SKM-1 (cell line): ENCODE data around the gene SOX14.
A peak's percentile ranks its signal among the peaks of the same experiment; 100 is the strongest.

Source experiments
- DNase-seq: peaks from one replicate; lab custom pipeline; 2025; ENCODE audit not compliant: unreplicated experiment; lab: John Stamatoyannopoulos, UW

The SOX14 gene

DNA sequence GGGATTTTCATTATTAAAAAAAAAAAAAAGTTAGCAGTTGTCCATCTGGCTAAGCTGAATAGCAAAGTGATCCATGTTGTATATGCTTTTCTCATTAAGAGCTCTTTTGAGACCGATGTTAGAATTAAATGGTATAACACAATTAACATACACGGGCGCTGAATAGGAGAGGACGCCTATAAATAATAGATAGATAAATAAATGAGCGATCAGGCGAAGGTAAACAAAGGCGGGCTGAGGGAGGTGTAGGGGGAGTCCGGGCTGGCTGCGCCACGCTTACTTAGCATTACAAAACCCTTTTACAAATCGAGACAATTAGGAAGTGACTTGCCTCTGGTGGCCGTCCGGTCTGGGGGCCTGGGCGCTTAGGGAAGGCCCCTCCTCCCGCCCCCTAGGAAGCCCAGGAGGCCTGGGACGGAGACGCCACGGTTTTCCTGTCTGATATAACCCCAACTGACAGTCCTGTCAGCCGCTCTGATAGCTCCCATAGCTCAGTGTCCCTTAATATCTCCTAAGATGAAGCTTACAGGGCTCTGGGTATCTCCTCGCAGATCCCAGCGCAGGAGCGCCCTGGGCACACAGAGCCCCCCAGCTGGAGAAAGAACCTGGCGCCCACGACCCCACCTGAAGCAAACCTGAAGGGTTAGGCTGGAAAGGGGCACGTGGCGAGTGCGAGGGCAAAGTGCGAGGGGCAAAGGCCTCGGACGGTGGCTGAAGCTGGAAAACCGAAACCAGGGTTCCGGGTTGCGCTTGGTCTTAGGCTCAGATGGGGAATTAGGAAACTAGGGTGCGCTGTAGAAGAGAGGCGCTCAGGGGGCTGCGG lies 3.6 kb downstream of the SOX14 start:
- no peak for DNase-seq

GRCh38 chr3:137768361-137769321 lies 4.5 kb downstream of the SOX14 start:
- DNase-seq, result no peak

GRCh38 chr3:137769322-137770065 lies 5.4 kb downstream of the SOX14 start:
- no peak for DNase-seq

DNA sequence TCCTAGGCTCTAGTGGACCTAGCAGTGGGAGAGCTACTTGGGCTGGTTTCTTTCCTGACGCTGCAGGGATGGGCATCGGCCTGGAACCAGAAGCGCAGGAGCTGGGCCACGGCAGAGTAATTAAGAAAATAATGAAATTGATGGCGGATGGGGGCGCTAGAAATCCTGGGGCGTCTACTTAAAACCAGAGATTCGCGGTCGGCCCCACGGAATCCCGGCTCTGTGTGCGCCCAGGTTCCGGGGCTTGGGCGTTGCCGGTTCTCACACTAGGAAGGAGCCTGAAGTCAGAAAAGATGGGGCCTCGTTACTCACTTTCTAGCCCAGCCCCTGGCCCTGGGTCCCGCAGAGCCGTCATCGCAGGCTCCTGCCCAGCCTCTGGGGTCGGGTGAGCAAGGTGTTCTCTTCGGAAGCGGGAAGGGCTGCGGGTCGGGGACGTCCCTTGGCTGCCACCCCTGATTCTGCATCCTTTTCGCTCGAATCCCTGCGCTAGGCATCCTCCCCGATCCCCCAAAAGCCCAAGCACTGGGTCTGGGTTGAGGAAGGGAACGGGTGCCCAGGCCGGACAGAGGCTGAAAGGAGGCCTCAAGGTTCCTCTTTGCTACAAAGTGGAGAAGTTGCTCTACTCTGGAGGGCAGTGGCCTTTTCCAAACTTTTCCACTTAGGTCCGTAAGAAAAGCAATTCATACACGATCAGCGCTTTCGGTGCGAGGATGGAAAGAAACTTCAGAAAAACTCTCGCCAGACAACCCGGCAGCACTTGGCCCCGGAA lies 6.1 kb downstream of the SOX14 start:
- no peak for DNase-seq

- no peak for DNase-seq
These were observed 6.8 kb downstream of the SOX14 start for GRCh38 chr3:137770835-137771399.

GRCh38 chr3:137771401-137772213 lies 7.5 kb downstream of the SOX14 start:
- no peak for DNase-seq

DNA sequence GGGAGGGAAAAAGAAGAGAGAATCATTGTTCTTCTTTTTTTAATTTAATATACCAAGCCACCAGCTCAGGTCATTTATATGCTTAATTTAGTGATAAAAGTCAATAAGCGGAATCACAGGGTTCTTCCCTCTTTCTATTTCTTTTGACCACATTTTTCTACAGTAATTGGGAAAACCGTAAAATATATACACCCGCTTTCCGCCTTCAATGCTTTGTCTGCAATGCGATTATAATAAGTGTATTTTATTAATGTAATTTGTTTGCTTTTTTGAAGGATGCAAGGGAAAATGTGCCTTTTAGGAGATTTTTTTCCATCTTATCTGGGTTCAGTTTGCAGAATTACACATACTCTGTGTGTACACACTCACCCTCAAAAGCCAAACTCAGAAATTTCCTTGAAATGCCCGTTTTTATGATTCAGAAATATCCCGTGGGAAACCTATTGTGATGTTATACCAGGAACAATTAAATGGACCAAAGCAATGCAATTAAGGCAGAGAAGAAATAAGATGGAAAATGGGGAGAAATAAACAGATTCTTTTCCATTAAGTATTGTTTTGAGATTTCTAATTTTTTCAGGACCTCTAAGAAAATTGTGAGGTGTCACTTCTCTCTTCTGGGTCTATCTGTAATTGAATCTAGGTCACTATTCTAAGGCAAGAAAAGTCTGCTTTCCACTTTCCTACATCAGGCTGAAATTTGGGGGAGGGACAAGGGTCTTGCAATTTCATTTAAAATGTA lies 8.3 kb downstream of the SOX14 start:
- no peak for DNase-seq

DNA sequence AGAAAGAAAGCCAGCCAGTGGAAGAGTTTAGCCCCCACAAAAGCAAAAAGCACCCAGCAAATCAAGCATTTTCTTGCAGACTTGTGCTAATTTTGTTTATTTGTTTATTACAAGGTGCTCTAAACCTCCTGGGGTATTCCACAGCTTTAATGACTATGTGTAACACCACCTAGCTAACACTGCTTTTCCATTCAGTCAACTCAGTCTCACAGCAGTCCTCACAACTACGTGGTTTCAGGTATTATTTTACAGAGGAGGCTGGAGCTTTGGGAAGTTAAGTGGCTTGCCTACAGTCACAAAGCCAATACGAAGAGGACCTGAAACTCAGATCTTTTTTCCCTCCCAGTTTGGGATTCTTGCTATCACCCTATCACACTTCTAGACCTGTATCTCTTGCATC lies 14.8 kb downstream of the SOX14 start:
- no peak for DNase-seq

- no peak for DNase-seq
These were observed 23.4 kb downstream of the SOX14 start for GRCh38 chr3:137787529-137787928.

DNA sequence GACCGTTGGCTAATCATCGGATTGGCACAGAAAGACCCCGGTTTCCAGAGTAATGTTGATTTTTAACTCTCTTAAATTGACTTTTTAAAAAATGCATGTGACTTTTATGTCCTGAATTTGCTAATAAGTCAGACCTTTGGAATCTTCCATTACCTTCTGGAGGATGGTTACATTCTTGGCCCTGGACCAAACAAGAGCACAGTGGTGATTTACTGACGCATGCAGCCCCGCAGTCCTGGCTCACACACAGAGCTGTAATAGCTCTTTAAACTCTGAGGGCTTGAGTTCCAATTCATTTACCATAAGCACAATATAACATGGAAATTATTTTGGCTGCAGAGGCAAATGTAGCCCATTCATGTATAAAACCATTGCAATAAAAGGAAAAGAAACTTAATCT lies 25.1 kb downstream of the SOX14 start:
- no peak for DNase-seq

DNA sequence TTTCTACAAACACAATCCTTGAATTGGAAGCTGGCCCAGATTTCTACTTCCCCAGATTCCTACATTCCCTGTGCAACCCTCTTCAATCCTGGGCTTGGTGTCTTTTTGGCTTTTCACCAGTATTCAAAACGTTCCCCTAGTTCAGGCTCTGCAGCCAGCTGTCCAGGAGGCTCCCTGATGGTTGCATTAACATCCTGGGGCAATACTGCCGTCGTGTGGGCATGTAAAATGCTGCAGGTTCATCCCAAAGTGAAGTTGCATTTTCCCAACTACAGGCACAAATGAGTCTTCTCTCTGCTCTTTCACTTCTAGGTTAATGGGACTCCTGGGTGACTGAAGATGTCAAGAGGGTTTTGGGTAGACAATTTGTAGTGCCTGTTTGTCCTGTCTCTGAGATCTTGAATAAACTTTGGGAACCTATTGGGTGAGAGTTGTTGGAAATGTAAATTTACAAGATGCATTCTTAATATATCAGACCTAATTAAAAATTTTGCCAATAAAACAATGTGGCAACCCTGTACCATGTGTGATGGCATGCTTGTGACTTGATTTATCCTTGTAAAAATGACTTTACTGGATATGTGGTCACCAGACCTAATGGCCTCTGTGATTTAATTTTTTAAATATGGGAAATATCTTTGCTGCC lies 28.6 kb downstream of the SOX14 start:
- peak; percentile 31 for DNase-seq

- DNase-seq, result no peak
These were observed 32.9 kb downstream of the SOX14 start for GRCh38 chr3:137796993-137797392.

- DNase-seq, result no peak
These were observed 39.1 kb downstream of the SOX14 start for GRCh38 chr3:137803215-137803614.

GRCh38 chr3:137807998-137808397 lies 43.9 kb downstream of the SOX14 start:
- no peak for DNase-seq

GRCh38 chr3:137809509-137809908 lies 45.4 kb downstream of the SOX14 start:
- no peak for DNase-seq

DNA sequence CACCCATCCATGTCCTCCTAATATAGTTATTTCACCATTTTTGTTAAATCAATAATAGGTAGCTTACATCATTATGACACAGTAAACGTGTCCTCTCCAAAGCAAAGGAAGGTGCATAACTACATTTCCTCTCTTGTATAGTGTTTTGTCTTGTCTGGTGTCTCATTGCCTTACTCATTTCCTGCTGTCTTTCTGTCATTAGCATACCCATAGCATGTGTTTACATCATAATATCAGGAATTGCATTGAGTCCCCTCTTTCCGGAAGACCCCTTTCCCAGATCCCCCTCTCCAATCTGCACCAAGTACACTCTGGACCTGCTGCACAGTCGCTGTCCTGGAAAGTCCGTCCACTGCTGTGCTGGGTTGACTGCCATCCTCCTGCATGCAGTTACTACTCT lies 47.9 kb downstream of the SOX14 start:
- DNase-seq, result no peak

- no peak for DNase-seq
These were observed 51.1 kb downstream of the SOX14 start for GRCh38 chr3:137815251-137815650.
